Measurements from ENCODE around the gene IRF3.

Gene IRF3

GRCh38 chr19:49666120-49666444 is 425 bp upstream of the IRF3 start:
- no peak for DNase-seq (ENCODE audit: low read depth)

- no peak for DNase-seq (ENCODE audit: low read depth)
Measured at GRCh38 chr19:49665036-49665350, 664 bp downstream of the IRF3 start.

- DNase-seq (ENCODE audit: low read depth), result no peak
Measured at GRCh38 chr19:49664171-49665035, 1.3 kb downstream of the IRF3 start.

GRCh38 chr19:49663224-49663623 is 2.4 kb downstream of the IRF3 start:
- DNase-seq (ENCODE audit: low read depth), result no peak

DNA sequence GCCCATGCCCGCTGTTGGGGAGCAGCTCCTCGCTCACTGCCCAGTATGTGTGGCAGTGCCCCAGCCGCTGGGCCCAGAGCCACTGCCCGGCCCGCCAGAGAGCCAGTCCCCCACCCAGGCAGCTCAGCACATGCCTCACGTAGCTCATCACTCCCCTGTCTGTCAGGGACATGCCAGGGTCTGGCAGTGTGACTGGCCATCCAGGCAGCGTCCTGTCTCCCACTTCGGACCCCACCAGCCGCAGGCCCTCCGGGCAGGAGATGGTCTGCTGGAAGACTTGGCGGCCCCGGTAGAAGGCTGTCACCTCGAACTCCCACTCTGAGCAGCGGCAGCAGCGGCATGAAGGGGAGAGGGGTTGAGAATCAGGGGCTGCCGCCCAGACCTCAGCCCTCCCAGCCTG is 3.6 kb downstream of the IRF3 start:
- no peak for DNase-seq (ENCODE audit: low read depth)

DNA sequence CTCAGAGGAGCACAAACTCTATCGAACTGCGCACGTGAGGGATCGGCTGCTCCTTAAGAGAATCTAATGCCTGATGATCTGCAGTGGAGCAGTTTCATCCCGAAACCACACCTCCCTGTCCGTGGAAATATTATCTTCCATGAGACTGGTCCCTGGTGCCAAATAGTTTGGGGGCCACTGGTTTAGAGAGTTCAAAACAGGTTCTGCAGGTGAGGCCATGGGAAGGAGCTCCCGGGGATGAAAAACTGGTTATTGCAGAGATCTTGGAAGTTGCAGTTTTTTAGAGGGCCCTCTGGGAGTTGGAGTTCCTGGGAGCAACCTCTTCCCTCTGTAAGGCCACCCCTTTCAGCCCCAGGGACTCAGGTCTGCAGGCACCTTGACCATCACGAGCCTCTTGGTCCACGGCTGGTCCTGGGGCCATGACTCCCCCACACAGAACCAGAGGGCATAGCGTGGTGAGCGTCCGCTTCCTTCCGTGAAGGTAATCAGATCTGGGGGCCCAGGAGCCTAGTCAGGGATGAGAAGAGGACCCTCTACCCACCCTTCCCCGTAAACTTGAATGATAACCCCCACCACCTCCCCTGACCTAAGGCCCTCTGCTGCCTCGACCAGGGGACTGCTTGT is 5.2 kb downstream of the IRF3 start:
- DNase-seq (ENCODE audit: low read depth), result no peak

- DNase-seq (ENCODE audit: low read depth), result no peak
Measured at GRCh38 chr19:49658566-49659442, 6.9 kb downstream of the IRF3 start.

- no peak for DNase-seq (ENCODE audit: low read depth)
Measured at GRCh38 chr19:49658139-49658517, 7.5 kb downstream of the IRF3 start.

DNA sequence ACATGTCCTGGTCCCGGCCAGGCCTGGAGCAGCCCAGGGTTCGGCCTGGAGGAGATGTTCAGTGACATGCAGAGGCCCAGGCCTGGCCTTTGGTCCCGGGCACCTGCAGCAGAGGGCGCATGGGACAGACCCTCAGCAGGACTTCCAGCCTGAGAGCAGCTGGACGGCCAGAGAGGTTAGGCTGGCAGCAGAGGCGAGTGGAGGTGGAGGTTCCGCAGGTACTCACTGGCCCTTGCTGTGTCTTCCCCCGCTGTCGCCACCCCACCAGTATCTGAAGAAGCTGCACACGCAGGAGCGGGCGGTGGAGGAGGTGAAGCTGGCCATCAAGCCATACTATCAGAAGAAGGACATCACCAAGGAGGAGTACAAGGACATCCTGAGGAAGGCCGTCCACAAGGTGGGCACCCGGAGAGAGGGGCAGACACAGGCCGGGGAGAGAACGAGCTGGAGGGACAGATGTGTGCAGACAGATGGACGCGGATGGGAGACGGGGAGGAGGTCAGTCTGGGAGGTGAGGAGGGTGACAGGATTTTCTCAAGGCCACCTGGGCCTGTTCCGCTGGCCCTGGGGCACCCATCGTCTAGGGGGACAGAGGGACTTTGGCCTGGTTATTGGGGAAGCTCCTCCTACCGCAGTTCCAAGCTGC is 8.0 kb downstream of the IRF3 start:
- no peak for DNase-seq (ENCODE audit: low read depth)

DNA sequence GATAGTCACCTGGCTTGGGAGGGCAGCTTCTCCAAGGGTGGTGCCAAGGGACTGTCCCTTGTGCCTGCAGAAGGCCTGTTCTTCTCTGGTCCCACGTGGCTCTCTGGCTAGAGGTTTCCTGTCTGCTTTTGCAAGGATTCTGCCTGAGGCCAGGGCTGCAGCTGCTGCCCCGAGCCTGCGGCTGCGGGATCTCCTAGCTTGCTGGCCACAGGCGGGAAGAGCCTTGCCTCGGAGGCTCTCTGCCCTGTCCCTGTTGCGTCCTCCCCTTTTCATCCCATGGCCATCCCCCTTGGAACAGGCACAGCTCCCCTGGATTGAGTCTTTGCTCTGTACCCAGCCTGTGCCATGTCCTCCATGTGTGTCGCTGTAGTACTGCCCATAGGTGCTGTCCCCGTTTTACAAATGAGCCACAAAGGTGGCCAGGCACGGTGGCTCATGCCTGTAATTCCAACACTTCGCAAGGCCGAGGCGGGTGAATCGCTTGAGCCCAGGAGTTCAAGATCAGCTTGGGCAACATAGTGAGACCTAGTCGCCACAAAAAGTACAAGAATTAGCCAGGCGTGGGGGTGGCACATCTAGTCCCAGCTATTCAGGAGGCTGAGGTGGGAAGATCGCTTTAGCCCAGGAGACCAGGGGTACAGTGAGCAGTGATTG is 9.1 kb downstream of the IRF3 start:
- DNase-seq (ENCODE audit: low read depth), result no peak

DNA sequence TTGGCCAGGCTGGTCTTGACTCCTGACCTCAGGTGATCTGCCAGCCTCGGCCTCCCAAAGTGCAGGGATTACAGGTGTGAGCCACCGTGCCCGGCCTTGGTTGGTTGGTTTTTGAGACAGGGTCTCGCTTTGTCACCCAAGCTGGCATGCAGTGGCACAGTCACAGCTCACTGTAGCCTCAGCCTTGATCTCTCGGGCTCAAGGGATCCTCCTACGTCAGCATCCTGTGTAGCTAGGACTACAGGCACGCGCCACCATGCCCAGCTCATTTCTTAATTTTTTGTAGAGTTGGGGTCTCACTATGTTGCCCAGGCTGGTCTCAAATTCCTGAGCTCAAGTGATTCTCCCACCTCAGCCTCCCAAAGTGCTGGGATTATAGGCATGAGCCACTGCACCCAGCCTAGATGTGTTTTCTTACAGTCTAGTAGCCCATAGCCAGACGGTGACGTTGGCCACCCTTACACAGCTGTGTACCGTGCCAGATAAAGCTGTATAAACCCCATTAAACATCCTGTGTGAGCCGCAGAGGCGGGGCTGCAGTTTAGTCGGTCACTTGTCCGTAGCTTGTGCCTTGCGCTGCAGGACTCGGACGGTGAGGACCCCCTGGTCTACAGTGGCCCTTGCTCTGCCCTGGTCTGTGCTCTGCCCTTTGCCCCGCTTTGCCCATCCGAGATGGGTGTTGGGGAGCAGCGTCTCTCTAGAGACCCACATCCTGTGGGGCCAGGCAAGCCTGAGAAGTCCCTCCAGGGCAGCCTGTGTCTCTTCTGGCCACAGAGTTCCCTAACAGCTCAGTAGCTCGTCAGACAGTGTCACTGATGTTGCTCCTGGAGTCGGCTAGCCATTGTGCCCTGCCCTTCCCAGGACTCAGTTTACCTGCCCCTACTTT is 9.8 kb downstream of the IRF3 start:
- no peak for DNase-seq (ENCODE audit: low read depth)

DNA sequence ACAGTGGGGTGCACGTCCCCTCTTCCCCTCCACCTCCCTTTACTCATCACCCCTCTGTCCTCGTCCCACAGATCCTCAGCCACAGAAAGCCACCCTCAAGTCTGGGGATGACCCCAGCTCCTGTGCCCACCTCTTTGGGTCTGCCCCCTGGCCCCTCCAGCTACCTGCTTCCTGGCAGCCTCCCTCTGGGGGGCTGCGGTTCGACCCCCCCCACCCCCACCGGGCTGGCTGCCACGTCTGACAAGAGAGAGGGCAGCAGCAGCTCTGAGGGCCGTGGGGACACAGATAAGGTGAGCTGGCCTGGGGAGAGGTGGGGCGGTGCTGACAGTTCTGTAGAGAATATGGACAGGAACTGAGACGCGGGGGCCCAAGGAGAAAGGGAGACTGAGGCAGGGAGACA is 11.1 kb downstream of the IRF3 start:
- DNase-seq (ENCODE audit: low read depth), result no peak

- DNase-seq (ENCODE audit: low read depth), result no peak
Measured at GRCh38 chr19:49653466-49653806, 12.2 kb downstream of the IRF3 start.

- no peak for DNase-seq (ENCODE audit: low read depth)
Measured at GRCh38 chr19:49652551-49653465, 12.8 kb downstream of the IRF3 start.

DNA sequence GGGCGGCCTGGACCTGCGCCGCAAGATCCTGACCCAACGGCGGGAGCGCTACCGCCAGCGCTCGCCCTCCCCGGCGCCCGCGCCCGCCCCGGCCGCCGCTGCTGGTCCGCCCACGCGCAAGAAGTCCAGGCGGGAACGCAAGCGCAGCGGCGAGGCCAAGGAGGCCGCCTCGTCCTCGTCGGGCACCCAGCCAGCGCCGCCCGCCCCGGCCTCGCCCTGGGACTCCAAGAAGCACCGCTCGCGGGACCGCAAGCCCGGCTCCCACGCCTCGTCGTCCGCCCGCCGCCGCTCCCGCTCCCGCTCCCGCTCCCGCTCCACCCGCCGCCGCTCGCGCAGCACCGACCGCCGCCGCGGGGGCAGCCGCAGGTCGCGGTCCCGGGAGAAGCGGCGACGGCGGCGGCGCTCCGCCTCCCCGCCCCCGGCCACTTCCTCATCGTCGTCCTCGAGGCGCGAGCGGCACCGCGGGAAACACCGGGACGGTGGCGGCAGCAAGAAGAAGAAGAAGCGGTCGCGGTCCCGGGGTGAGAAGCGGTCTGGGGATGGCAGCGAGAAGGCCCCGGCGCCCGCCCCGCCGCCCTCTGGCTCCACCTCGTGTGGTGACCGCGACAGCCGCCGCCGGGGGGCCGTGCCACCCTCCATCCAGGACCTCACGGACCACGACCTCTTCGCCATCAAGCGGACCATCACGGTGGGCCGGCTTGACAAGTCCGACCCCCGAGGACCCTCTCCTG is 13.7 kb downstream of the IRF3 start:
- DNase-seq (ENCODE audit: low read depth), result no peak

- DNase-seq (ENCODE audit: low read depth), result no peak
Measured at GRCh38 chr19:49651029-49651819, 14.4 kb downstream of the IRF3 start.

GRCh38 chr19:49646586-49646985 is 19.1 kb downstream of the IRF3 start:
- no peak for DNase-seq (ENCODE audit: low read depth)

DNA sequence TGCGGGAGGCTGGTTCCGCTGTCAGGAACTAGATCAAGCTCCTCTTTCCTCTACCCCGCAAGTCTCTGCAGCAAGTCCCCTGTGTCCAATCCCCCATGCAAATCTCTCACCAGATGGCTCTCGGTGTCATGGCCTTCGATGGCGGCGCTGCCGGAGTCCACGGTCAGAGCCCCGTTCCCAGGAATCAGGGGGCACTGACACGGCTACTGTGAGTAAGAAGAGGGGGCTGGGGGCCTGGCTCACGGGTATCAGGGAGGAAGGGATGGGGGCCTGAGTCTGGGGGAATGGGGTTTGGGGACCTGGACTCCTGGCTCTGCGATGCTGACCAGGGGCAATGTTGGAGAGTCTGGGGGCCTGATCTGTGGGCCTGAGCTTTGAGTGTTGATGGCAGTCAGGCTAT is 19.7 kb downstream of the IRF3 start:
- DNase-seq (ENCODE audit: low read depth), result no peak

GRCh38 chr19:49645592-49645991 is 20.1 kb downstream of the IRF3 start:
- no peak for DNase-seq (ENCODE audit: low read depth)

Measured in HS-27A (cell line).